Mesothelial cell of epicardium (in vitro differentiated cells): ENCODE results near the gene GPD2. TPM values are rescaled to one million over a fixed set of nuclear protein-coding genes. Genes with fewer than 3 reads are reported as not detected.
A peak's percentile ranks its signal among the peaks of the same experiment; 100 is the strongest.

Experiments
- DNase-seq, 2 experiments: peaks; one replicate each; pipeline ENCODE4 v3.0.0; 2021; ENCODE audit warnings: low spot score in 2 of 2; ENCODE audit not compliant: unreplicated experiment in 2 of 2
- H3K27ac Mint-ChIP-seq: 2 replicates; pipeline ENCODE4 v1.8.0; 2021; ENCODE audit warnings: mixed read lengths
- H3K27me3 Mint-ChIP-seq: 2 replicates; pipeline ENCODE4 v1.8.0; 2021; ENCODE audit warnings: low read depth, mixed read lengths
- H3K36me3 Mint-ChIP-seq: 2 replicates; pipeline ENCODE4 v1.8.0; 2021; ENCODE audit warnings: mixed read lengths
- H3K4me1 Mint-ChIP-seq: 2 replicates; pipeline ENCODE4 v1.8.0; 2021; ENCODE audit warnings: mixed read lengths
- H3K4me3 Mint-ChIP-seq: 2 replicates; pipeline ENCODE4 v1.8.0; 2021; ENCODE audit warnings: mild to moderate bottlenecking, moderate library complexity, mixed read lengths
- H3K9me3 Mint-ChIP-seq: 2 replicates; pipeline ENCODE4 v1.8.0; 2021; ENCODE audit warnings: mixed read lengths
- total RNA-seq: library from RNA; stranded (reverse); gene quantifications from 3 replicates; pipeline ENCODE4 v1.2.1, GENCODE V29; 2021
- TF ChIP-seq, protein P1 (sequence below): fragments of 200-600 bp; sonication (generic); IDR thresholded peaks from one replicate; pipeline ENCODE4 v1.5.0; 2021; ENCODE audit warnings: antibody characterized with exemption; ENCODE audit not compliant: unreplicated experiment

Gene GPD2
- total RNA-seq, 1 donor from 2014 or later, result 21.7 TPM

DNA sequence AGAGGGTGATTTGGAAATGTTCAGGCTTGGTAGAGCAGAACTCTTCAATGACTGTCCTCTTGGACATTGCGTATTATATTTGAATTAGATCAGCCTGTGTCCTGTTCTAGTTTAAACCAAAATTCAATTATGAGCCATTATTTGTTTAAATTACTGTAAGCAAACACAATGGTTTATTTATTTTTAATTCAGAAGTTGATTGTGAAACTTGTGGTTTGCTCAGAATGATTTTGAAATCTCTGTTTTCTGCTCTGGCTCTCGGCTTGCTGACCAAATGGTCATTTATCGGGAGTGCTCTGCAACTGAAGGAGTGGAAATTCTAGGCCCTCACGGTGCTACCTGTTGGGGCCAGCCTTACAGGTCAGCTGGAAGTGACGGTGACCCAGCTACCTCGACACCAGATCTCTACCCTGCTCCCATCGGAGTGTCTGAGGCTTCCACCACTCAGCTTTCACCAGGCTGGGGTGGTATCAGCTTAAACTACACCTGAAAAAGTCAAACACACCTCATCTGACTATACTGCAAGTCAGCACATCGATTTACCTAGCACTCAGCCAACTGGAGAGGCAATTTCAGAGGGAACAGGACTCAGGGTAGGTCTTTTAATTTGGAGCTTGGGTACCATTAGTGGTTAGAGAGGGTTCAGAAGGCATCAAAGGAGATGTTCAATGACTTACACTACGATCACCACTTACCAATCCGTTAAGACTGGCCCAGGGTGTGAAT lies 36.8 kb upstream of the GPD2 start:
- H3K27ac Mint-ChIP-seq, result peak overlapping the region; percentile 97
- H3K9me3 Mint-ChIP-seq, result no peaks in the 10 kb centered on the region
- H3K4me1 Mint-ChIP-seq, result peaks cover 9% of the 10 kb centered on the region
- H3K4me3 Mint-ChIP-seq, result peak overlapping the region; percentile 90
- H3K27me3 Mint-ChIP-seq, result peaks cover 11% of the 10 kb centered on the region
- H3K36me3 Mint-ChIP-seq, result no peaks in the 10 kb centered on the region
- DNase-seq, result no peak
- TF ChIP-seq, protein P1, sequence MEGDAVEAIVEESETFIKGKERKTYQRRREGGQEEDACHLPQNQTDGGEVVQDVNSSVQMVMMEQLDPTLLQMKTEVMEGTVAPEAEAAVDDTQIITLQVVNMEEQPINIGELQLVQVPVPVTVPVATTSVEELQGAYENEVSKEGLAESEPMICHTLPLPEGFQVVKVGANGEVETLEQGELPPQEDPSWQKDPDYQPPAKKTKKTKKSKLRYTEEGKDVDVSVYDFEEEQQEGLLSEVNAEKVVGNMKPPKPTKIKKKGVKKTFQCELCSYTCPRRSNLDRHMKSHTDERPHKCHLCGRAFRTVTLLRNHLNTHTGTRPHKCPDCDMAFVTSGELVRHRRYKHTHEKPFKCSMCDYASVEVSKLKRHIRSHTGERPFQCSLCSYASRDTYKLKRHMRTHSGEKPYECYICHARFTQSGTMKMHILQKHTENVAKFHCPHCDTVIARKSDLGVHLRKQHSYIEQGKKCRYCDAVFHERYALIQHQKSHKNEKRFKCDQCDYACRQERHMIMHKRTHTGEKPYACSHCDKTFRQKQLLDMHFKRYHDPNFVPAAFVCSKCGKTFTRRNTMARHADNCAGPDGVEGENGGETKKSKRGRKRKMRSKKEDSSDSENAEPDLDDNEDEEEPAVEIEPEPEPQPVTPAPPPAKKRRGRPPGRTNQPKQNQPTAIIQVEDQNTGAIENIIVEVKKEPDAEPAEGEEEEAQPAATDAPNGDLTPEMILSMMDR, result no peak

DNA sequence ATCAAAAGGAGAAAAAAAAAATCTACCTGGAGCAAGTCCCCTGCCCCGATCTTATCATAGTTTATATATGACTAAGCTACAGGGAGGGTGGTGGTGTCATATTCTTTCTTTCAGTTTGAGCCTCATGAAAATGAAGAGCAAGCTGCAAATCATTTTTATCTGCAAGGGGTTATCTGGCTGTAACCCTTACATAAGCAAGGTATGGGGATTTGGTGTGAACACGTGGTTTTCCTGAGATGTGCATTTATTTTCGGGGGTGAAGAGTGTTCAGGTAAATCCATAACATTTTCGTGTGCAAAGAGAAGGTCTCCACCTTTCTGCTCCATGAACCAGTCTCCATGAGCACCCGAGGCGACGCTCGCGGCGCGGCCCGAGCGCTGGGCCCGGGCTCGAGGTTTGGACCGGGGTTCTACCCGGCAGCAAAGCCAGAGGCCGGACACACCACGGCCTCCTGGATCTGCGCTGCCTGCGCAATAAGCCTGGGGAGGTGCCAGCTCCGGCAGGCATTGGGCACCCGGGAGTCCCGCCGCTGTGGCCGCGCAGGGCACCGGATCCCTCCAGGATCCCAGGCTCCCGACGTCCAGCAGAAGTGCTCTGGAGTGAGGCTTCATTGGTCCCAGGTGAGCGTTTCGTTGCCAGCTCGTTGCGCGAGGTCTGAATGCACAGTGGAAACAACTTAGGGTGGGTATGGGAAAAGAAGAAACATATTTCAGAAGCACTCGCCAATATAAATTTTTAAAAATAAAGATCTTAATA lies 36.1 kb upstream of the GPD2 start:
- Mint-ChIP-seq H3K36me3 (no peaks in the 10 kb centered on the region), H3K9me3 (no peaks in the 10 kb centered on the region), H3K27me3 (peaks cover 11% of the 10 kb centered on the region), H3K4me3 (peak overlapping the region; percentile 90), H3K27ac (peak overlapping the region; percentile 97), H3K4me1 (peaks cover 9% of the 10 kb centered on the region)
- DNase-seq, result peak in 1 of 2 experiments; percentile 34
- TF ChIP-seq, protein P1, result no peak

DNA sequence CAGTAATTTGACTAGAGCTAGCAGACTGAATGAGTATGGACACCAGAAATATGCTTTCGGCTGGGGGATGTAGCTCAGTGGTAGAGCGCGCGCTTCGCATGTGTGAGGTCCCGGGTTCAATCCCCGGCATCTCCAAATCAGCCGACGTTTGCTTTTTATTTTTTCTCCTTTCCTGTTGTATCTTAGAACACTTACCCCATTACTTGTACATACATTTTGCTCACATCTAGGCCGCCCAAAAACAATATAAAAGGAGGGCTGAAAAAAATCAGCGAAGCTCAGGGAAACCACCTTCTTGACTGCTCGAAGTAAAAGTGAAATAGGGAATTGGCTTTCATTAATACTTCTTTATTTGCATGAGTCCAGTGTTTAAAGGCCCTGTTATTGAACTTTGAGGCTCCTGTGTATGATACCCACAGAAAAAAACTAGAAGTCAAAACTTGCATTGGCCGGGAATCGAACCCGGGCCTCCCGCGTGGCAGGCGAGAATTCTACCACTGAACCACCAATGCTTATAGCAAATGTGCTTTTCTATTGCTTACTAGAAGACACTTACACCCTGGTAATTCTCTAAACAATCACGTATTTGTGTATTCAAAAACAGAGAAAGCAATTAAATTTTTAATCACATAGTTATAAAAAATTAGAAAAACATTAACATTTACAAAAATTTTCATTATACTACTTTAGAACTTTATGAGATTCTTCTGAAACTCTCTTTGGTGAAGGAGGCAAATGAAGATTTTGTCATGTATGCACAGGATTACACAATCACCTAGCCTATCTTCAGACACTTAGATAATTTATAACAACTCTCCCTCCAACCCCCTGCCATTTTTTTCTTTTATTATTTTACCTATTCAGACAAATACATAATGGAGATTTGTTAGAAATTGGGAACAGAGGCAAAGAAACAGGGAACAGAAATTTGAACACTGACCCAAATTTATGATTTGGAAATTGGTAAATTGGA lies 35.2 kb upstream of the GPD2 start:
- Mint-ChIP-seq H3K4me3 (peak overlapping the region; percentile 90), H3K4me1 (peaks cover 9% of the 10 kb centered on the region), H3K36me3 (no peaks in the 10 kb centered on the region), H3K9me3 (no peaks in the 10 kb centered on the region), H3K27ac (peak overlapping the region; percentile 97), H3K27me3 (peaks cover 11% of the 10 kb centered on the region)
- TF ChIP-seq, protein P1, result no peak
- peak; percentile 54 to 83 for DNase-seq

DNA sequence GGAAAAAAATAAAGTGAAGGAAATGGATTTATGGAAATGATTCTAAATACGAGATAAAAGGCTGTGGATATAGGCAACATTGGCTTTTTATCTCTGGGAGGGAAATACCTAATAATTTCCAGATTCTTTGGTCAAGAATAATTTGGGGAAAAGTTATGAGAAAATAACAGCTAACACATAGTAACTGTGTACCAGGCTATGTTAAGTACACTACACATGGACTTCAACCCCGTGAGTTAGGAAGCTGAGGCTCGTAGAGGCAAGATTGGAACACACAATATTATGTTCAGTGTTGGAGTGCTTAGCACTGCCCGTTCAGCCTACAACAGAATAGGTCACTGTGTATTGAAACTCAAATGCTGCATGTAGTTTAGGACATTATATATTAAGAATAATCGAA lies 34.3 kb upstream of the GPD2 start:
- Mint-ChIP-seq H3K27me3 (peaks cover 11% of the 10 kb centered on the region), H3K4me3 (no peak overlapping the region), H3K27ac (no peak overlapping the region), H3K9me3 (no peaks in the 10 kb centered on the region), H3K4me1 (peaks cover 9% of the 10 kb centered on the region), H3K36me3 (no peaks in the 10 kb centered on the region)
- TF ChIP-seq, protein P1, result no peak
- no peak for DNase-seq

DNA sequence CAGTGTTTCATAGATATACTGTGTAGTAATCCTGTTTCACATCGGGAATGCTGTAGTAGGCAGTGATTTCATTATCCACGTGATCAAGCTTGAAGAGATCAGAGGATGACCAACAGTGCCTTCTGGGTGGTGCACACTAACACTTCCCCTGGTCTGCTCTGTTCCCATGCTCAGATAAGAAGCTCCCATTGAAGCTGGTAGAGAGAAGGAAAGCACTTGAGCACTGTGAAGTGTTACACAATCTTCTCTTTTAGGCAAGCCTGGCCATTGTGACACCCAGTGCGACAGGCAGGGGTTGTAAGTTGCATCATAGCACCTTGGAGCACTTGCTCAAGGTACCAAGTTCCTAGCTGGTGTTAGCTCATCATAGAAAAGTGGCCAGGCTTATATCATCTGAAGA lies 30.6 kb upstream of the GPD2 start:
- Mint-ChIP-seq H3K4me3 (no peak overlapping the region), H3K27ac (no peak overlapping the region), H3K9me3 (no peaks in the 10 kb centered on the region), H3K36me3 (no peaks in the 10 kb centered on the region), H3K27me3 (peaks cover 5% of the 10 kb centered on the region), H3K4me1 (no peaks in the 10 kb centered on the region)
- TF ChIP-seq, protein P1, result no peak
- DNase-seq, result no peak
